ENCODE results near the gene NKAIN2.
"Not testable (repeated sequence)": the region's sequence is repeated elsewhere in the genome, so short reads cannot be mapped to it uniquely, and the experiment has no call there.

Gene NKAIN2

GRCh38 chr6:124008000-124008987, 204.6 kb downstream of the NKAIN2 start:
- H3K4me2 ChIP-seq: no peak overlapping the region
- no peak overlapping the region for H3K4me3 ChIP-seq
- H3K27me3 ChIP-seq: no peaks in the 10 kb centered on the region
- no peak overlapping the region for H3K27ac ChIP-seq
- no peaks in the 10 kb centered on the region for H3K9me3 ChIP-seq
- no peaks in the 10 kb centered on the region for H3K36me3 ChIP-seq
- TF ChIP-seq Cebpa-rat (IDR thresholded peaks at IDR 0.05): no peak
- no peak overlapping the region for H3K9ac ChIP-seq
- H3K4me1 ChIP-seq: peaks cover 11% of the 10 kb centered on the region
- H4K20me1 ChIP-seq: no peaks in the 10 kb centered on the region

DNA sequence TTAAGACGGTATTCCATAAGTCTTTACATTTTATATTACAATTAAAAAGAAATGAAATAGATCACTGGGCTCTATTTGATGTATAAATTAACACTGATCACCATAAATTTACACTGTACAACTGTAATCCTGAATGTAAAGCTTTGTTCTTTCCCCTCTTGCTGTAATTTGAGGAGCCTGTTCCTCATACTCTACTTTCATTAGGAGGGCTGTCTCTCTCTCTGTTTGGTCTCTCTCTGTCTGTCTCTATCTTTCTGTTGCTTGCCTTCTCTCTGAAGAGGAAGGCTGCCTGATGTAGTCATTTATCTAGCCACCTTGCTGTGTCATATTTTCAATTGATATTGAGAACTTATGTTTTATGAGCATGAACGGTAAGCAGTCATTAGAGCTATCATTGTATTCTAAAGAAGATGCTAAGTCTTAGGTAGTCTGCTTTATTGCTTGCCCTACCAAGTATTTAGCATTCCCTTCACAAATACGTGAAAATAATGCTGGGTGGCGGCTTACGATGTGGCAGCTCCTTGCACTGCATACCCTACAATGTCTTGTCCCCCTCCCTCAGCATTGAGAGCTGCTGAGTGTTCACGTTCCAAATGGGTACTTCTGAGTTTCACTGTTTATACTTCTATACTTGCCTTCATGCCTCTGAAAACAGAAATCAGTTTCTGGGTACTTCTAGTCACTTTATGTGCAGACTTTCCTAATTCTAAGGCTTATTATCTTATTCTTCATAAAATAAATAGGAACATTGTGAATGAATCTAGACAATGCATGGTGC, 205.5 kb downstream of the NKAIN2 start:
- TF ChIP-seq Cebpa-rat (IDR thresholded peaks at IDR 0.05): no peak
- Histone ChIP-seq H3K36me3 (no peaks in the 10 kb centered on the region), H3K9ac (no peak overlapping the region), H3K4me1 (peaks cover 4% of the 10 kb centered on the region), H4K20me1 (no peaks in the 10 kb centered on the region), H3K9me3 (no peaks in the 10 kb centered on the region), H3K4me2 (no peak overlapping the region), H3K4me3 (no peak overlapping the region), H3K27me3 (no peaks in the 10 kb centered on the region), H3K27ac (no peak overlapping the region)

DNA sequence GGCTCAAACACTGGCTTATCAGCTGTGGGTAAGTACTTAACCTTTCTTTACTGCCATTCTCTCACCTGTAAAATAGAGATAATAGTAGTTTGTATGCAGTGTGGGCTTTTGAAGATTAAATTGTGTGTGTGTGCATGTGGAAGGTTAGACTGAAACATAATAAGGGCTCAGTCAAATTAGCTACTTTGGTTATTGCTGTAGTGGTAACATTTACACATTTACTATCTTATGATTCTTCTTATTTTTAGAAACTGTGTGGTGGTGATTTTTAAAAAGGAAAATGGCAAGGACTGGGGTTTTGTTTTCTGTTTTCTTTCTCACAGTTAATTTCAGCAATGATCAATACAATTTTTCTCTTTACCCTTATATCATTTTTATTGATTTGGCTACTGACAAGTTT, 206.9 kb downstream of the NKAIN2 start:
- H3K36me3 ChIP-seq: no peaks in the 10 kb centered on the region
- no peak overlapping the region for H3K4me2 ChIP-seq
- H3K27me3 ChIP-seq: no peaks in the 10 kb centered on the region
- no peak overlapping the region for H3K9ac ChIP-seq
- H3K27ac ChIP-seq: no peak overlapping the region
- no peaks in the 10 kb centered on the region for H4K20me1 ChIP-seq
- no peak for TF ChIP-seq Cebpa-rat (IDR thresholded peaks at IDR 0.05)
- H3K9me3 ChIP-seq: no peaks in the 10 kb centered on the region
- H3K4me1 ChIP-seq: no peaks in the 10 kb centered on the region
- H3K4me3 ChIP-seq: no peak overlapping the region

DNA sequence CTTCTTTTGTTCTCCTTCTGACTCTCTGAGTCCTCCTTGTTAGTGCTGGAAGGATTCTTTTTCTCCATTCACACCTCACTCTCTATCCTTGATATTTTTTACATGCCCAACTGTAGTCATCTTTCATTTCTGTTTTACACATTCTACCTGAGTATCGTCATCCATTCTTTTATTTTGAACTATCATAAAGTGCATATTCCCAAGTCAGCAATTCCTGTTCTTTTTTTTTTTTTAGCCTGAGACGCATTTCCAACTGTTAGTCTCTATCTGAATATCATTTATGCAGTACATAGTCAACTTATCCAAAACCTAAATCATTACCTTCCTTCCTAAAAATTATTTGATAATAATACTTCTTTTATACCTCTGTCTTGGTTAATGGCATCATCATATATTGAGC, 207.5 kb downstream of the NKAIN2 start:
- no peak overlapping the region for H3K27ac ChIP-seq
- no peak overlapping the region for H3K4me3 ChIP-seq
- TF ChIP-seq Cebpa-rat (IDR thresholded peaks at IDR 0.05): no peak
- no peaks in the 10 kb centered on the region for H3K9me3 ChIP-seq
- H4K20me1 ChIP-seq: no peaks in the 10 kb centered on the region
- H3K36me3 ChIP-seq: no peaks in the 10 kb centered on the region
- no peaks in the 10 kb centered on the region for H3K27me3 ChIP-seq
- no peak overlapping the region for H3K9ac ChIP-seq
- no peaks in the 10 kb centered on the region for H3K4me1 ChIP-seq
- no peak overlapping the region for H3K4me2 ChIP-seq

DNA sequence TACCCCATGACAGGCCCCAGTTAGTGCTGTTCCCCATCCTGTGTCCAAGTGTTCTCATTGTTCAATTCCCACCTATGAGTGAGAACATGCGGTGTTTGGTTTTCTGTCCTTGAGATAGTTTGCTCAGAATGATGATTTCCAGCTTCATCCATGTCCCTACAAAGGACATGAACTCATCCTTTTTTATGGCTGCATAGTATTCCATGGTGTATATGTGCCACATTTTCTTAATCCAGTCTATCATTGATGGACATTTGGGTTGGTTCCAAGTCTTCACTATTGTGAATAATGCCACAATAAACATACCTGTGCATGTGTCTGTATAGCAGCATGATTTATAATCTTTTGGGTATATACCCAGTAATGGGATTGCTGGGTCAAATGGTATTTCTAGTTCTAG, 218.4 kb downstream of the NKAIN2 start:
- not testable (repeated sequence) for H4K20me1 ChIP-seq

DNA sequence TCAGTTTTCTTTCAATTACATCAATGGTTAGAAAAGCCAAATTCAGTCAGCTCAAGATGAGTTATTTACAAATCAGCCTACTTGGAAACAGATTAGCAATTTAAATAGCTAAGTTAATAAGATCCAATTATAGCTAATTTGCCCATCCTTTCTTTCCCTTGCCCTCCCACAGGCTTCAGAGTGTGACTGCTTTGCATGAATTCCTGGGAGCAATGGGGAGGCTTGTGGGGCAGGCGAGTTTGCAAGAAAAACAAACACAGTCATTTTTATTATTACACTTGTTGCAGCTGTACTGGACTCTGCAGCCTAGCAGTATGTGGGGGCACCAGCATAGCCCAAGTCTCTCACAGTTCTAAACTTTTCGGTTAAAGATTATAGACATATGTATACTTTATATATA, 219.0 kb downstream of the NKAIN2 start:
- H4K20me1 ChIP-seq: no peaks in the 10 kb centered on the region
- no peaks in the 10 kb centered on the region for H3K36me3 ChIP-seq
- H3K27ac ChIP-seq: no peak overlapping the region
- peaks cover 6% of the 10 kb centered on the region for H3K9me3 ChIP-seq
- H3K4me3 ChIP-seq: no peak overlapping the region
- TF ChIP-seq Cebpa-rat (IDR thresholded peaks at IDR 0.05): no peak
- no peaks in the 10 kb centered on the region for H3K27me3 ChIP-seq
- H3K4me1 ChIP-seq: no peaks in the 10 kb centered on the region
- no peak overlapping the region for H3K4me2 ChIP-seq
- no peak overlapping the region for H3K9ac ChIP-seq

More for the DNA sequence above, 218.4 kb downstream of the NKAIN2 start:
- H3K4me3 ChIP-seq, H3K4me1 ChIP-seq, H3K9me3 ChIP-seq, H3K9ac ChIP-seq, H3K27ac ChIP-seq, H3K4me2 ChIP-seq, H3K36me3 ChIP-seq, H3K27me3 ChIP-seq: not testable (repeated sequence)

DNA sequence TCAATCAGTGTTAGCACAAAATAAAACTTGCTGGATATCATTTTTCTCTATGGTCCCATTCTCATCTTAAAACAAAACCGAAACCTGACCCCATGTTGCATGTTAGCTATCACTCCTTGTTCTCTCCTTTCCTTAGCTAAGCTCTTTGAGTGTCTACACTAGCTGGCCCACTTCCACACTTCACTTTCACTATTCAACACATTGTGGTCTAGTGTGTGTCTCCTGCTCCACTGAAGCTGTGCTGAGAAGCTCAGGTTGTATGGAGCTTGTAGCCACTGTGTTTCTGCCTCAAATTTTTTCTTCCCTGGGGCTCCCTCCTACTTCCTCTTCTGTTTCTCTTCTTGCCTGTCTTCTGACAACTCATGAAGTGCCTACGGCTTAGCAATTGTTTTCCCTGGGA, 223.0 kb downstream of the NKAIN2 start:
- Histone ChIP-seq H3K9ac (no peak overlapping the region), H3K27ac (no peak overlapping the region), H3K4me2 (no peak overlapping the region), H3K36me3 (no peaks in the 10 kb centered on the region), H3K4me3 (no peak overlapping the region), H3K27me3 (no peaks in the 10 kb centered on the region), H3K4me1 (no peaks in the 10 kb centered on the region), H3K9me3 (no peaks in the 10 kb centered on the region), H4K20me1 (no peaks in the 10 kb centered on the region)
- TF ChIP-seq Cebpa-rat (IDR thresholded peaks at IDR 0.05): no peak

- Histone ChIP-seq H3K9me3 (no peaks in the 10 kb centered on the region), H4K20me1 (no peaks in the 10 kb centered on the region), H3K9ac (no peak overlapping the region), H3K4me2 (no peak overlapping the region), H3K27ac (no peak overlapping the region), H3K27me3 (no peaks in the 10 kb centered on the region), H3K4me1 (no peaks in the 10 kb centered on the region), H3K36me3 (no peaks in the 10 kb centered on the region), H3K4me3 (no peak overlapping the region)
- no peak for TF ChIP-seq Cebpa-rat (IDR thresholded peaks at IDR 0.05)
Observed at GRCh38 chr6:124027392-124027791, 223.7 kb downstream of the NKAIN2 start.

GRCh38 chr6:124028117-124028516, 224.5 kb downstream of the NKAIN2 start:
- H3K27me3 ChIP-seq: no peaks in the 10 kb centered on the region
- H3K4me1 ChIP-seq: no peaks in the 10 kb centered on the region
- H3K36me3 ChIP-seq: no peaks in the 10 kb centered on the region
- H3K4me2 ChIP-seq: no peak overlapping the region
- H3K4me3 ChIP-seq: no peak overlapping the region
- no peak for TF ChIP-seq Cebpa-rat (IDR thresholded peaks at IDR 0.05)
- no peak overlapping the region for H3K27ac ChIP-seq
- H3K9me3 ChIP-seq: no peaks in the 10 kb centered on the region
- H4K20me1 ChIP-seq: no peaks in the 10 kb centered on the region
- no peak overlapping the region for H3K9ac ChIP-seq

DNA sequence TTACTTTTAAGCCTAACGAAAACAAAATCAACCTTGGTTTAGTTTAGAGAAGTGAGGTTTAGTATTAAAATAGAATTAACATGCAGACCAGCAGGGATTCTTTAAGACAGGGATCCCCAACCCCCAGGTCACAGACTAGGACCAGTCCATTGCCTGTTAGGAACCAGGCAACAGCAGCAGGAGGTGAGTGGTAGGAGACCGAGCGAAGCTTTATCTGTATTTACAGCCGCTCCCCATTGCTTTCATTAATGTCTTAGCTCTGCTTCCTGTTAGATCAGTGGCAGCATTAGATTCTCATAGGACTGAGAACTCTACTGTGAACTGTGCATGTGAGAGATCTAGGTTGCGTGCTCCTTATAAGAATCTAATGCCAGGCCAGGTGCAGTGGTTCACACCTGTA, 225.9 kb downstream of the NKAIN2 start:
- H3K9me3 ChIP-seq: no peaks in the 10 kb centered on the region
- no peaks in the 10 kb centered on the region for H3K27me3 ChIP-seq
- H3K4me2 ChIP-seq: no peak overlapping the region
- TF ChIP-seq Cebpa-rat (IDR thresholded peaks at IDR 0.05): no peak
- no peaks in the 10 kb centered on the region for H3K4me1 ChIP-seq
- H3K9ac ChIP-seq: no peak overlapping the region
- no peak overlapping the region for H3K4me3 ChIP-seq
- H4K20me1 ChIP-seq: no peaks in the 10 kb centered on the region
- H3K27ac ChIP-seq: no peak overlapping the region
- no peaks in the 10 kb centered on the region for H3K36me3 ChIP-seq
